HL-60 (cell line): ENCODE data around the gene ACSM4.
"Not testable (repeated sequence)": the region's sequence is repeated elsewhere in the genome, so short reads cannot be mapped to it uniquely, and the experiment has no call there.

Experiments used
- CTCF ChIP-seq: IDR thresholded peaks from one replicate; pipeline ENCODE4 v1.5.1; 2011; ENCODE audit warnings: low read length, control low read depth, inconsistent platforms; ENCODE audit not compliant: insufficient read depth
- POLR2AphosphoS5 ChIP-seq: IDR thresholded peaks from 2 replicates; pipeline ENCODE4 v1.6.1; 2012; ENCODE audit warnings: low read depth

GRCh38 chr12:7337790-7338189 is 33.9 kb downstream of the ACSM4 start:
- TF ChIP-seq CTCF, POLR2AphosphoS5: not testable (repeated sequence)
